Measurements from ENCODE around the gene ZNF85. TPM values are rescaled to one million over a fixed set of nuclear protein-coding genes. Genes with fewer than 3 reads are reported as not detected.
"Not testable (repeated sequence)": the region's sequence is repeated elsewhere in the genome, so short reads cannot be mapped to it uniquely, and the experiment has no call there.

Gene ZNF85
- total RNA-seq (1 to 10 TPM; 4.6 to 6.7 TPM), polyA plus RNA-seq (1 to 10 TPM in 1 of 2 donors, under 1 TPM in 1; 0.88 to 2.7 TPM)
- long read RNA-seq, donor 1, partial matches to known transcripts = 0 of 5 reads
- long read RNA-seq, donor 1, other reads (novel, unspliced or antisense) = 0 of 5 reads
- long read RNA-seq, donor 2, partial matches to known transcripts = 1 of 4 reads
- long read RNA-seq, donor 2, other reads (novel, unspliced or antisense) = 2 of 4 reads

GRCh38 chr19:20923077-20923871, at the start of gene ZNF85:
Gene ZNF85, plus strand, starts transcription at chr19:20923251. Its CDS starts 150 bp downstream, at chr19:20923401.
- intact Hi-C loops (cut with DNase I) = no loop called here
- peak; percentile 94 for DNase-seq
- Histone ChIP-seq H3K9me3 (ENCODE audit: control insufficient read depth, low read length) (no peaks in the 10 kb centered on the region), H3K36me3 (ENCODE audit: control insufficient read depth in 1 of 2, insufficient read depth in 2 of 2, low read length in 1 of 2) (no peaks in the 10 kb centered on the region), H3K27me3 (ENCODE audit: control insufficient read depth in 1 of 2, insufficient read depth in 2 of 2, low read length in 1 of 2) (no peaks in the 10 kb centered on the region), H3K4me1 (ENCODE audit: control insufficient read depth in 1 of 2, insufficient read depth in 2 of 2, low read length in 2 of 2) (peaks cover 0 to 2% of the 10 kb centered on the region in 2 donors), H3K4me3 (ENCODE audit: low read length in 2 of 2) (peak within 1 kb of the TSS; percentile 2 to 86), H3K27ac (ENCODE audit: low read depth in 1 of 2, low read length in 2 of 2) (peak within 1 kb of the TSS in 1 of 2 donors; percentile 37)
- ATAC-seq (ENCODE audit: low FRiP score) = peak; percentile 97
- 0 to 1% methylated on average over 36 to 38 of the region's 38 CpGs for whole genome bisulfite sequencing, 2 donors

- WGBS, 2 donors = 77 to 79% methylated on average over 1 of the region's 1 CpG
- ATAC-seq (ENCODE audit: low FRiP score) = no peak
- H3K27me3 ChIP-seq (ENCODE audit: control insufficient read depth in 1 of 2, insufficient read depth in 2 of 2, low read length in 1 of 2) = no peaks in the 10 kb centered on the region
- H3K4me3 ChIP-seq (ENCODE audit: low read length in 2 of 2) = no peak overlapping the region
- no peak for DNase-seq
- H3K36me3 ChIP-seq (ENCODE audit: control insufficient read depth in 1 of 2, insufficient read depth in 2 of 2, low read length in 1 of 2) = no peaks in the 10 kb centered on the region
- intact Hi-C loops (cut with DNase I) = no loop called here
- no peak overlapping the region for H3K27ac ChIP-seq (ENCODE audit: low read depth in 1 of 2, low read length in 2 of 2)
- no peaks in the 10 kb centered on the region for H3K4me1 ChIP-seq (ENCODE audit: control insufficient read depth in 1 of 2, insufficient read depth in 2 of 2, low read length in 2 of 2)
- peaks cover 33% of the 10 kb centered on the region for H3K9me3 ChIP-seq (ENCODE audit: control insufficient read depth, low read length)
These were observed 43.5 kb upstream of the ZNF85 start for GRCh38 chr19:20879501-20879900.

GRCh38 chr19:20912973-20913372, 10.1 kb upstream of the ZNF85 start:
- H3K27me3 ChIP-seq (ENCODE audit: control insufficient read depth in 1 of 2, insufficient read depth in 2 of 2, low read length in 1 of 2) = peaks cover 0 to 2% of the 10 kb centered on the region in 2 donors
- H3K9me3 ChIP-seq (ENCODE audit: control insufficient read depth, low read length) = peaks cover 29% of the 10 kb centered on the region
- no peak overlapping the region for H3K4me3 ChIP-seq (ENCODE audit: low read length in 2 of 2)
- no peak overlapping the region for H3K27ac ChIP-seq (ENCODE audit: low read depth in 1 of 2, low read length in 2 of 2)
- no peak for ATAC-seq (ENCODE audit: low FRiP score)
- H3K36me3 ChIP-seq (ENCODE audit: control insufficient read depth in 1 of 2, insufficient read depth in 2 of 2, low read length in 1 of 2) = no peaks in the 10 kb centered on the region
- H3K4me1 ChIP-seq (ENCODE audit: control insufficient read depth in 1 of 2, insufficient read depth in 2 of 2, low read length in 2 of 2) = no peaks in the 10 kb centered on the region
- intact Hi-C loops (cut with DNase I) = no loop called here
- 70 to 84% methylated on average over 3 of the region's 3 CpGs for WGBS, 2 donors
- no peak for DNase-seq

- intact Hi-C loops (cut with DNase I) = no loop called here
- ATAC-seq (ENCODE audit: low FRiP score) = no peak
- Histone ChIP-seq H3K27ac (ENCODE audit: low read depth in 1 of 2, low read length in 2 of 2) (no peak overlapping the region), H3K36me3 (ENCODE audit: control insufficient read depth in 1 of 2, insufficient read depth in 2 of 2, low read length in 1 of 2) (no peaks in the 10 kb centered on the region), H3K4me1 (ENCODE audit: control insufficient read depth in 1 of 2, insufficient read depth in 2 of 2, low read length in 2 of 2) (peaks cover 0 to 2% of the 10 kb centered on the region in 2 donors), H3K27me3 (ENCODE audit: control insufficient read depth in 1 of 2, insufficient read depth in 2 of 2, low read length in 1 of 2) (no peaks in the 10 kb centered on the region), H3K4me3 (ENCODE audit: low read length in 2 of 2) (no peak overlapping the region), H3K9me3 (ENCODE audit: control insufficient read depth, low read length) (no peaks in the 10 kb centered on the region)
- no peak for DNase-seq
- WGBS, 2 donors = 89 to 91% methylated on average over 2 of the region's 2 CpGs
These were observed 2.4 kb downstream of the ZNF85 start for GRCh38 chr19:20925481-20925880.

- peaks cover 0 to 2% of the 10 kb centered on the region in 2 donors for H3K4me1 ChIP-seq (ENCODE audit: control insufficient read depth in 1 of 2, insufficient read depth in 2 of 2, low read length in 2 of 2)
- no peaks in the 10 kb centered on the region for H3K36me3 ChIP-seq (ENCODE audit: control insufficient read depth in 1 of 2, insufficient read depth in 2 of 2, low read length in 1 of 2)
- DNase-seq (no peak), ATAC-seq (ENCODE audit: low FRiP score) (no peak)
- intact Hi-C loops (cut with DNase I) = no loop called here
- H3K9me3 ChIP-seq (ENCODE audit: control insufficient read depth, low read length) = no peaks in the 10 kb centered on the region
- no peaks in the 10 kb centered on the region for H3K27me3 ChIP-seq (ENCODE audit: control insufficient read depth in 1 of 2, insufficient read depth in 2 of 2, low read length in 1 of 2)
- no peak overlapping the region for H3K4me3 ChIP-seq (ENCODE audit: low read length in 2 of 2)
- 92 to 97% methylated on average over 1 of the region's 1 CpG for WGBS, 2 donors
- no peak overlapping the region for H3K27ac ChIP-seq (ENCODE audit: low read depth in 1 of 2, low read length in 2 of 2)
These were observed 3.7 kb downstream of the ZNF85 start for GRCh38 chr19:20926796-20927195.

- Histone ChIP-seq H3K4me3 (ENCODE audit: low read length in 2 of 2) (no peak overlapping the region), H3K36me3 (ENCODE audit: control insufficient read depth in 1 of 2, insufficient read depth in 2 of 2, low read length in 1 of 2) (no peaks in the 10 kb centered on the region), H3K9me3 (ENCODE audit: control insufficient read depth, low read length) (no peaks in the 10 kb centered on the region), H3K27ac (ENCODE audit: low read depth in 1 of 2, low read length in 2 of 2) (no peak overlapping the region), H3K27me3 (ENCODE audit: control insufficient read depth in 1 of 2, insufficient read depth in 2 of 2, low read length in 1 of 2) (no peaks in the 10 kb centered on the region), H3K4me1 (ENCODE audit: control insufficient read depth in 1 of 2, insufficient read depth in 2 of 2, low read length in 2 of 2) (peaks cover 0 to 2% of the 10 kb centered on the region in 2 donors)
- DNase-seq (no peak), ATAC-seq (ENCODE audit: low FRiP score) (no peak)
- intact Hi-C loops (cut with DNase I) = no loop called here
- WGBS, 2 donors = 78 to 86% methylated on average over 1 of the region's 1 CpG
These were observed 5.3 kb downstream of the ZNF85 start for GRCh38 chr19:20928371-20928770.

GRCh38 chr19:20936322-20936947, 13.4 kb downstream of the ZNF85 start:
- H3K9me3 ChIP-seq (ENCODE audit: control insufficient read depth, low read length); DNase-seq; ATAC-seq (ENCODE audit: low FRiP score); H3K4me1 ChIP-seq (ENCODE audit: control insufficient read depth in 1 of 2, insufficient read depth in 2 of 2, low read length in 2 of 2); H3K4me3 ChIP-seq (ENCODE audit: low read length in 2 of 2); H3K36me3 ChIP-seq (ENCODE audit: control insufficient read depth in 1 of 2, insufficient read depth in 2 of 2, low read length in 1 of 2); intact Hi-C loops (cut with DNase I); H3K27ac ChIP-seq (ENCODE audit: low read depth in 1 of 2, low read length in 2 of 2); H3K27me3 ChIP-seq (ENCODE audit: control insufficient read depth in 1 of 2, insufficient read depth in 2 of 2, low read length in 1 of 2): not testable (repeated sequence)
- WGBS, 2 donors = 93 to 95% methylated on average over 5 of the region's 5 CpGs

- H3K9me3 ChIP-seq (ENCODE audit: control insufficient read depth, low read length); H3K27me3 ChIP-seq (ENCODE audit: control insufficient read depth in 1 of 2, insufficient read depth in 2 of 2, low read length in 1 of 2): not testable (repeated sequence)
- WGBS, 2 donors = 82% methylated on average over 27 to 41 of the region's 41 CpGs
These were observed 29.6 kb downstream of the ZNF85 start for GRCh38 chr19:20952561-20953095.

More at GRCh38 chr19:20952561-20953095, 29.6 kb downstream of the ZNF85 start:
- H3K4me1 ChIP-seq (ENCODE audit: control insufficient read depth in 1 of 2, insufficient read depth in 2 of 2, low read length in 2 of 2); ATAC-seq (ENCODE audit: low FRiP score); H3K27ac ChIP-seq (ENCODE audit: low read depth in 1 of 2, low read length in 2 of 2); H3K36me3 ChIP-seq (ENCODE audit: control insufficient read depth in 1 of 2, insufficient read depth in 2 of 2, low read length in 1 of 2); intact Hi-C loops (cut with DNase I); DNase-seq; H3K4me3 ChIP-seq (ENCODE audit: low read length in 2 of 2): not testable (repeated sequence)
